Measurements from ENCODE around the gene DNAH1.
"Not testable (repeated sequence)": the region's sequence is repeated elsewhere in the genome, so short reads cannot be mapped to it uniquely, and the experiment has no call there.

The DNAH1 gene

GRCh38 chr3:52328536-52329080 is 12.5 kb downstream of the DNAH1 start:
- H3K4me1 ChIP-seq: no peaks in the 10 kb centered on the region
- H3K9me3 ChIP-seq: no peaks in the 10 kb centered on the region
- H3K27me3 ChIP-seq: no peaks in the 10 kb centered on the region
- no peaks in the 10 kb centered on the region for H3K36me3 ChIP-seq
- no peak overlapping the region for H3K4me3 ChIP-seq (ENCODE audit: low read depth, low read length)
- TF ChIP-seq CTCF (IDR thresholded peaks at IDR 0.05; ENCODE audit: low read depth, low read length): no peak
- DNase-seq: no peak

GRCh38 chr3:52330194-52330805 is 14.2 kb downstream of the DNAH1 start:
- Histone ChIP-seq H3K4me1 (no peaks in the 10 kb centered on the region), H3K36me3 (no peaks in the 10 kb centered on the region), H3K9me3 (no peaks in the 10 kb centered on the region), H3K27me3 (no peaks in the 10 kb centered on the region), H3K4me3 (ENCODE audit: low read depth, low read length) (no peak overlapping the region)
- DNase-seq: no peak
- TF ChIP-seq CTCF (IDR thresholded peaks at IDR 0.05; ENCODE audit: low read depth, low read length): no peak

- H3K4me3 ChIP-seq (ENCODE audit: low read depth, low read length): no peak overlapping the region
Measured at GRCh38 chr3:52331091-52331490, 15.0 kb downstream of the DNAH1 start.

GRCh38 chr3:52331906-52332305 is 15.8 kb downstream of the DNAH1 start:
- Histone ChIP-seq H3K4me1 (no peaks in the 10 kb centered on the region), H3K9me3 (no peaks in the 10 kb centered on the region), H3K4me3 (ENCODE audit: low read depth, low read length) (no peak overlapping the region), H3K36me3 (no peaks in the 10 kb centered on the region), H3K27me3 (no peaks in the 10 kb centered on the region)
- no peak for DNase-seq
- TF ChIP-seq CTCF (IDR thresholded peaks at IDR 0.05; ENCODE audit: low read depth, low read length): no peak

More at GRCh38 chr3:52331091-52331490, 15.0 kb downstream of the DNAH1 start:
- Histone ChIP-seq H3K4me1 (no peaks in the 10 kb centered on the region), H3K36me3 (no peaks in the 10 kb centered on the region), H3K27me3 (no peaks in the 10 kb centered on the region), H3K9me3 (no peaks in the 10 kb centered on the region)
- TF ChIP-seq CTCF (IDR thresholded peaks at IDR 0.05; ENCODE audit: low read depth, low read length): no peak
- DNase-seq: no peak

GRCh38 chr3:52333869-52334557 is 17.9 kb downstream of the DNAH1 start:
- TF ChIP-seq CTCF (IDR thresholded peaks at IDR 0.05; ENCODE audit: low read depth, low read length): no peak
- H3K27me3 ChIP-seq: no peaks in the 10 kb centered on the region
- no peaks in the 10 kb centered on the region for H3K4me1 ChIP-seq
- DNase-seq: no peak
- H3K9me3 ChIP-seq: no peaks in the 10 kb centered on the region
- no peak overlapping the region for H3K4me3 ChIP-seq (ENCODE audit: low read depth, low read length)
- no peaks in the 10 kb centered on the region for H3K36me3 ChIP-seq

- H3K27me3 ChIP-seq; DNase-seq; H3K9me3 ChIP-seq; H3K4me1 ChIP-seq; H3K4me3 ChIP-seq (ENCODE audit: low read depth, low read length); H3K36me3 ChIP-seq: not testable (repeated sequence)
Measured at GRCh38 chr3:52338131-52338530, 22.0 kb downstream of the DNAH1 start.

Data from BE2C (cell line).